G401 (cell line): ENCODE data around the gene AMER2. TPM values are rescaled to one million over a fixed set of nuclear protein-coding genes. Genes with fewer than 3 reads are reported as not detected.

Experiments
- DNase-seq: peaks from one replicate; pipeline ENCODE4 v3.0.0-alpha.2; 2015; ENCODE audit warnings: low spot score
- in situ Hi-C: cut with HindIII; loops from 2 replicates; pipeline ENCODE4 v1.10.0; 2016; ENCODE audit warnings: low sequenced_read_pairs, mixed read lengths
- total RNA-seq: library from RNA; depleted of rRNA; stranded (reverse); fragments of >200 nt; shearing (Covaris generic); gene quantifications from 2 replicates; pipeline ENCODE4 v1.2.3, GENCODE V29; 2014

Gene AMER2
- total RNA-seq, 1 experiment from 2014 or later: not detected

- DNase-seq: no peak
- in situ Hi-C loops: no loop called here
These were observed 15.5 kb upstream of the AMER2 start for GRCh38 chr13:25187596-25187995.

- in situ Hi-C loops: no loop called here
- DNase-seq: no peak
These were observed 14.1 kb upstream of the AMER2 start for GRCh38 chr13:25186187-25186586.

GRCh38 chr13:25181597-25181996 is 9.5 kb upstream of the AMER2 start:
- no peak for DNase-seq
- in situ Hi-C loops: no loop called here

- DNase-seq: peak; percentile 85
- in situ Hi-C loops: no loop called here
These were observed 8.9 kb upstream of the AMER2 start for GRCh38 chr13:25180775-25181537.

GRCh38 chr13:25179832-25180774 is 8.0 kb upstream of the AMER2 start:
- in situ Hi-C loops: no loop called here
- no peak for DNase-seq

- in situ Hi-C loops: no loop called here
- DNase-seq: no peak
These were observed 6.9 kb upstream of the AMER2 start for GRCh38 chr13:25179011-25179410.

GRCh38 chr13:25178070-25178469 is 6.0 kb upstream of the AMER2 start:
- in situ Hi-C loops: no loop called here
- peak; percentile 84 for DNase-seq

- DNase-seq: no peak
- in situ Hi-C loops: no loop called here
These were observed 5.5 kb upstream of the AMER2 start for GRCh38 chr13:25177636-25178035.

- in situ Hi-C loops: no loop called here
- DNase-seq: peak; percentile 99
These were observed 4.9 kb upstream of the AMER2 start for GRCh38 chr13:25177012-25177411.

- no peak for DNase-seq
- in situ Hi-C loops: no loop called here
These were observed 3.3 kb upstream of the AMER2 start for GRCh38 chr13:25175431-25175830.

- peak; percentile 35 for DNase-seq
- in situ Hi-C loops: no loop called here
These were observed 2.9 kb upstream of the AMER2 start for GRCh38 chr13:25175026-25175425.

- DNase-seq: no peak
These were observed 2.2 kb upstream of the AMER2 start for GRCh38 chr13:25174304-25174703.

GRCh38 chr13:25172303-25172630 is 179 bp upstream of the AMER2 start:
- DNase-seq: no peak
- in situ Hi-C loops: no loop called here

More at GRCh38 chr13:25174304-25174703, 2.2 kb upstream of the AMER2 start:
- in situ Hi-C loops: no loop called here

- in situ Hi-C loops: no loop called here
- DNase-seq: no peak
These were observed 945 bp downstream of the AMER2 start for GRCh38 chr13:25171170-25171516.

GRCh38 chr13:25170554-25171111 is 1.5 kb downstream of the AMER2 start:
- DNase-seq: peak; percentile 42
- in situ Hi-C loops: no loop called here

- in situ Hi-C loops: no loop called here
- DNase-seq: peak; percentile 56
These were observed 2.0 kb downstream of the AMER2 start for GRCh38 chr13:25169951-25170553.

GRCh38 chr13:25169356-25169755 is 2.7 kb downstream of the AMER2 start:
- in situ Hi-C loops: no loop called here
- peak; percentile 56 for DNase-seq

- in situ Hi-C loops: no loop called here
- DNase-seq: no peak
These were observed 3.3 kb downstream of the AMER2 start for GRCh38 chr13:25168790-25169189.

GRCh38 chr13:25167382-25168174 is 4.5 kb downstream of the AMER2 start:
- in situ Hi-C loops: no loop called here

More at GRCh38 chr13:25167382-25168174, 4.5 kb downstream of the AMER2 start:
- DNase-seq: peak; percentile 64
